ENCODE data around the gene THAP10.

THAP10 gene

GRCh38 chr15:70832176-70832575, 60.1 kb downstream of the THAP10 start:
- H3K9ac ChIP-seq (ENCODE audit: low read length in 2 of 2) = no peak overlapping the region

More at GRCh38 chr15:70832176-70832575, 60.1 kb downstream of the THAP10 start:
- H3K27ac ChIP-seq (ENCODE audit: low read length) = no peak overlapping the region
- H3K36me3 ChIP-seq (ENCODE audit: control insufficient read depth in 2 of 2, insufficient read depth in 2 of 2, low read length in 2 of 2) = peaks cover 19 to 44% of the 10 kb centered on the region in 2 donors
- no peak overlapping the region for H3K4me3 ChIP-seq (ENCODE audit: low read length in 2 of 2)
- no peaks in the 10 kb centered on the region for H3K9me3 ChIP-seq (ENCODE audit: control insufficient read depth in 2 of 2, low read length in 2 of 2)
- H3K4me1 ChIP-seq (ENCODE audit: control insufficient read depth, insufficient read depth, low read length) = peaks cover 11% of the 10 kb centered on the region
- no peaks in the 10 kb centered on the region for H3K27me3 ChIP-seq (ENCODE audit: control insufficient read depth in 1 of 2, insufficient read depth in 2 of 2, low read length in 2 of 2)
